SK-N-SH (cell line): ENCODE measurements around the gene TBC1D13. TPM values are rescaled to one million over a fixed set of nuclear protein-coding genes. Genes with fewer than 3 reads are reported as not detected.

Experiments
- CTCF ChIA-PET: fragments of 300-600, 350-600 bp; formaldehyde crosslinking; extraction: SDS; loops from one replicate; lab custom pipeline; 2021; lab: Yijun Ruan, JAX
- POLR2A ChIA-PET: fragments of 350-600 bp; sonication (Branson Sonifier 250); formaldehyde crosslinking; extraction: SDS; loops from one replicate; lab custom pipeline; 2020; ENCODE audit warnings: antibody characterized with exemption, inconsistent platforms; lab: Yijun Ruan, JAX
- DNase-seq: peaks from one replicate; pipeline ENCODE4 v3.0.0; 2012
- H2AFZ ChIP-seq: fragments of 200-600 bp; sonication (generic); 2 replicates; pipeline ENCODE4 v1.8.1; 2016; ENCODE audit warnings: antibody characterized with exemption, mild to moderate bottlenecking, low read depth
- H3F3A ChIP-seq: fragments of 200-600 bp; sonication (generic); replicated peaks from 2 replicates; pipeline ENCODE3; 2016; ENCODE audit warnings: antibody characterized with exemption, mild to moderate bottlenecking; ENCODE audit not compliant: insufficient read depth
- H3K27ac ChIP-seq, 2 experiments: fragments of 200-500 bp in 1 of 2; fragments of 200-600 bp in 1 of 2; sonication (Bioruptor generic) in 1 of 2; sonication (generic), shearing (Covaris generic) in 1 of 2; 2 replicates each; pipeline versions ENCODE4 v1.5.1 to v1.6.1; 2014 to 2016; ENCODE audit warnings: low read depth in 2 of 2, inconsistent platforms in 1 of 2, low read length in 1 of 2, mild to moderate bottlenecking in 1 of 2, mixed read lengths in 1 of 2
- H3K27me3 ChIP-seq: fragments of 200-600 bp; sonication (generic), shearing (Covaris generic); 2 replicates; pipeline ENCODE4 v1.6.1; 2016; ENCODE audit warnings: mixed run types; ENCODE audit not compliant: insufficient read depth
- H3K36me3 ChIP-seq, 2 experiments: fragments of 200-500 bp in 1 of 2; fragments of 200-600 bp in 1 of 2; sonication (Bioruptor generic) in 1 of 2; sonication (generic) in 1 of 2; replicated peaks in 1 of 2; 2 replicates each; pipeline versions ENCODE3 to v1.5.1; 2014 to 2016; ENCODE audit warnings: low read length in 1 of 2, mild to moderate bottlenecking in 1 of 2; ENCODE audit not compliant: insufficient read depth in 2 of 2, control insufficient read depth in 1 of 2
- H3K4me1 ChIP-seq, 2 experiments: fragments of 200-500 bp in 1 of 2; fragments of 200-600 bp in 1 of 2; sonication (Bioruptor generic) in 1 of 2; sonication (generic), shearing (Covaris generic) in 1 of 2; 2 replicates each; pipeline versions ENCODE4 v1.5.1 to v1.6.1; 2014 to 2016; ENCODE audit warnings: low read depth in 1 of 2, low read length in 1 of 2, mixed run types in 1 of 2; ENCODE audit not compliant: insufficient read depth in 2 of 2, control insufficient read depth in 1 of 2
- H3K4me2 ChIP-seq: fragments of 200-600 bp; sonication (generic), shearing (Covaris generic); 2 replicates; pipeline ENCODE4 v1.6.1; 2017; ENCODE audit warnings: mixed run types
- H3K4me3 ChIP-seq, 2 experiments: fragments of 200-500 bp in 1 of 2; fragments of 200-600 bp in 1 of 2; sonication (Bioruptor generic) in 1 of 2; sonication (generic), shearing (Covaris generic) in 1 of 2; 2 replicates each; pipeline versions ENCODE4 v1.5.1 to v1.8.1; 2014 to 2016; ENCODE audit warnings: low read depth in 2 of 2, inconsistent platforms in 1 of 2, low read length in 1 of 2, mild to moderate bottlenecking in 1 of 2, mixed read lengths in 1 of 2, moderate library complexity in 1 of 2
- H3K79me2 ChIP-seq: fragments of 200-600 bp; sonication (generic); 2 replicates; pipeline ENCODE4 v1.8.1; 2017; ENCODE audit warnings: mild to moderate bottlenecking; ENCODE audit not compliant: insufficient read depth
- H3K9ac ChIP-seq: fragments of 200-600 bp; sonication (generic); 2 replicates; pipeline ENCODE4 v1.6.1; 2017; ENCODE audit warnings: mixed run types
- H3K9me2 ChIP-seq: fragments of 200-600 bp; sonication (generic); 2 replicates; pipeline ENCODE4 v1.6.1; 2017; ENCODE audit warnings: mixed run types
- H3K9me3 ChIP-seq: fragments of 200-600 bp; sonication (generic); 2 replicates; pipeline ENCODE4 v1.6.1; 2017; ENCODE audit warnings: mixed run types, mild to moderate bottlenecking, moderate library complexity
- H4K20me1 ChIP-seq: fragments of 200-600 bp; sonication (generic); 2 replicates; pipeline ENCODE4 v1.6.1; 2017; ENCODE audit warnings: mild to moderate bottlenecking, mixed run types; ENCODE audit not compliant: insufficient read depth
- CTCF ChIP-seq: fragments of 200-600 bp; sonication (generic); IDR thresholded peaks from 2 replicates; pipeline ENCODE4 v1.6.1; 2017; ENCODE audit warnings: antibody characterized with exemption, mild to moderate bottlenecking, moderate library complexity
- ELF1 ChIP-seq: IDR thresholded peaks from 2 replicates; pipeline ENCODE4 v1.4.0; 2012
- EP300 ChIP-seq, 2 experiments: IDR thresholded peaks; 2 replicates each; pipeline versions ENCODE4 v1.4.0 to v1.6.1; 2012; ENCODE audit warnings: borderline replicate concordance in 1 of 2, low read depth in 1 of 2, low read length in 1 of 2
- EZH2phosphoT487 ChIP-seq: fragments of 200-600 bp; sonication (generic); IDR thresholded peaks from 2 replicates; pipeline ENCODE4 v1.6.1; 2017; ENCODE audit warnings: low read depth, mixed run types, mild to moderate bottlenecking, antibody characterized with exemption, moderate library complexity, borderline replicate concordance
- FOSL2 ChIP-seq: IDR thresholded peaks from 2 replicates; pipeline ENCODE4 v1.4.0; 2012; ENCODE audit warnings: low read depth, mild to moderate bottlenecking, moderate library complexity, borderline replicate concordance
- FOXM1 ChIP-seq: IDR thresholded peaks from 2 replicates; pipeline ENCODE4 v1.4.0; 2012; ENCODE audit warnings: low read depth, mild to moderate bottlenecking
- GABPA ChIP-seq: IDR thresholded peaks from 2 replicates; pipeline ENCODE4 v1.4.0; 2012; ENCODE audit warnings: low read depth, mild to moderate bottlenecking
- NFIC ChIP-seq: IDR thresholded peaks from 2 replicates; pipeline ENCODE4 v1.4.0; 2012; ENCODE audit warnings: borderline replicate concordance
- NRF1 ChIP-seq: IDR thresholded peaks from 2 replicates; pipeline ENCODE4 v1.6.1; 2012; ENCODE audit warnings: low read depth, mild to moderate bottlenecking, low read length
- POLR2AphosphoS5 ChIP-seq: IDR thresholded peaks from 2 replicates; pipeline ENCODE4 v1.6.1; 2012; ENCODE audit warnings: low read depth, low read length
- RCOR1 ChIP-seq: fragments of 150-350 bp; IDR thresholded peaks from 2 replicates; pipeline ENCODE4 v1.6.1; 2017; ENCODE audit warnings: antibody characterized with exemption, low read length
- RFX5 ChIP-seq: IDR thresholded peaks from 2 replicates; pipeline ENCODE4 v1.6.1; 2012; ENCODE audit warnings: mild to moderate bottlenecking, improper control_type of control experiment, low read length
- SIN3A ChIP-seq: IDR thresholded peaks from 2 replicates; pipeline ENCODE4 v1.6.1; 2012; ENCODE audit warnings: low read depth, mild to moderate bottlenecking, low read length, moderate library complexity, borderline replicate concordance
- TAF1 ChIP-seq: IDR thresholded peaks from 2 replicates; pipeline ENCODE4 v1.6.1; 2012; ENCODE audit warnings: low read depth, mild to moderate bottlenecking, low read length, moderate library complexity, borderline replicate concordance
- TCF12 ChIP-seq: IDR thresholded peaks from 2 replicates; pipeline ENCODE4 v1.4.0; 2012
- TEAD4 ChIP-seq: IDR thresholded peaks from 2 replicates; pipeline ENCODE4 v1.4.0; 2012; ENCODE audit warnings: mild to moderate bottlenecking, borderline replicate concordance; ENCODE audit not compliant: insufficient read depth
- WGBS: methylation state at CpG from one replicate; pipeline ENCODE4 v1.1.6; 2017; ENCODE audit warnings: low lambda C conversion rate; 5-methylcytosine and 5-hydroxymethylcytosine counted together
- polyA plus RNA-seq, 3 experiments: library from polyadenylated mRNA; depleted of rRNA; stranded (reverse); fragments of >200 nt; gene quantifications; 2 replicates each; pipeline ENCODE4 v1.2.3, GENCODE V29; 2012
- TF ChIP-seq, protein P1 (sequence below): fragments of 150-350 bp; IDR thresholded peaks from 2 replicates; pipeline ENCODE4 v1.6.1; 2016; ENCODE audit warnings: mild to moderate bottlenecking, low read depth, low read length
- TF ChIP-seq, protein P2 (sequence below): IDR thresholded peaks from 2 replicates; pipeline ENCODE4 v1.4.0; 2012; ENCODE audit warnings: low read depth
- TF ChIP-seq, protein P3 (sequence below): IDR thresholded peaks from 2 replicates; pipeline ENCODE4 v1.4.0; 2012; ENCODE audit warnings: low read depth, borderline replicate concordance
- TF ChIP-seq, protein P4 (sequence below): fragments of 150-350 bp; IDR thresholded peaks from 2 replicates; pipeline ENCODE4 v1.6.1; 2017; ENCODE audit warnings: antibody characterized with exemption, low read length, low read depth, borderline replicate concordance

TBC1D13 gene
- polyA plus RNA-seq, 1 of the 3 experiments (the other 2 are of a cell fraction) = 19.1 TPM

GRCh38 chr9:128781187-128782070, 5.6 kb upstream of the TBC1D13 start:
- no peaks in the 10 kb centered on the region for H3K9me3 ChIP-seq
- no peak for DNase-seq
- POLR2A ChIA-PET = no interaction called here
- 75% methylated on average over 7 of the region's 7 CpGs for WGBS
- no peaks in the 10 kb centered on the region for H3K9me2 ChIP-seq
- no peaks in the 10 kb centered on the region for H3K27me3 ChIP-seq
- no peaks in the 10 kb centered on the region for H3K4me1 ChIP-seq
- CTCF ChIA-PET = no interaction called here
- H3K4me2 ChIP-seq = no peak overlapping the region
- H3K27ac ChIP-seq = no peak overlapping the region
- H3K36me3 ChIP-seq = no peaks in the 10 kb centered on the region
- no peak overlapping the region for H2AFZ ChIP-seq
- 0 out of 2 replicates have a peak, but pooled peaks cover under 1% of the 10 kb centered on the region for H3K79me2 ChIP-seq
- H3F3A ChIP-seq = no peaks in the 10 kb centered on the region
- TF ChIP-seq RCOR1 (no peak), RFX5 (no peak), EP300 (IDR thresholded peaks at IDR 0.05; ENCODE audit: borderline replicate concordance in 1 of 2, low read depth in 1 of 2, low read length in 1 of 2) (no peak), EZH2phosphoT487 (no peak), GABPA (no peak), FOXM1 (no peak), TAF1 (no peak), FOSL2 (no peak), POLR2AphosphoS5 (no peak), TCF12 (no peak), ELF1 (no peak), TEAD4 (no peak), SIN3A (no peak), NFIC (no peak), CTCF (no peak), NRF1 (no peak)
- TF ChIP-seq, protein P1, sequence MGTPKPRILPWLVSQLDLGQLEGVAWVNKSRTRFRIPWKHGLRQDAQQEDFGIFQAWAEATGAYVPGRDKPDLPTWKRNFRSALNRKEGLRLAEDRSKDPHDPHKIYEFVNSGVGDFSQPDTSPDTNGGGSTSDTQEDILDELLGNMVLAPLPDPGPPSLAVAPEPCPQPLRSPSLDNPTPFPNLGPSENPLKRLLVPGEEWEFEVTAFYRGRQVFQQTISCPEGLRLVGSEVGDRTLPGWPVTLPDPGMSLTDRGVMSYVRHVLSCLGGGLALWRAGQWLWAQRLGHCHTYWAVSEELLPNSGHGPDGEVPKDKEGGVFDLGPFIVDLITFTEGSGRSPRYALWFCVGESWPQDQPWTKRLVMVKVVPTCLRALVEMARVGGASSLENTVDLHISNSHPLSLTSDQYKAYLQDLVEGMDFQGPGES = no peak
- TF ChIP-seq, protein P2, sequence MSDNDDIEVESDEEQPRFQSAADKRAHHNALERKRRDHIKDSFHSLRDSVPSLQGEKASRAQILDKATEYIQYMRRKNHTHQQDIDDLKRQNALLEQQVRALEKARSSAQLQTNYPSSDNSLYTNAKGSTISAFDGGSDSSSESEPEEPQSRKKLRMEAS = no peak
- TF ChIP-seq, protein P3, sequence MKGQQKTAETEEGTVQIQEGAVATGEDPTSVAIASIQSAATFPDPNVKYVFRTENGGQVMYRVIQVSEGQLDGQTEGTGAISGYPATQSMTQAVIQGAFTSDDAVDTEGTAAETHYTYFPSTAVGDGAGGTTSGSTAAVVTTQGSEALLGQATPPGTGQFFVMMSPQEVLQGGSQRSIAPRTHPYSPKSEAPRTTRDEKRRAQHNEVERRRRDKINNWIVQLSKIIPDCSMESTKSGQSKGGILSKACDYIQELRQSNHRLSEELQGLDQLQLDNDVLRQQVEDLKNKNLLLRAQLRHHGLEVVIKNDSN = no peak
- TF ChIP-seq, protein P4, sequence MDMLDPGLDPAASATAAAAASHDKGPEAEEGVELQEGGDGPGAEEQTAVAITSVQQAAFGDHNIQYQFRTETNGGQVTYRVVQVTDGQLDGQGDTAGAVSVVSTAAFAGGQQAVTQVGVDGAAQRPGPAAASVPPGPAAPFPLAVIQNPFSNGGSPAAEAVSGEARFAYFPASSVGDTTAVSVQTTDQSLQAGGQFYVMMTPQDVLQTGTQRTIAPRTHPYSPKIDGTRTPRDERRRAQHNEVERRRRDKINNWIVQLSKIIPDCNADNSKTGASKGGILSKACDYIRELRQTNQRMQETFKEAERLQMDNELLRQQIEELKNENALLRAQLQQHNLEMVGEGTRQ = no peak
- H3K4me3 ChIP-seq = no peak overlapping the region
- H4K20me1 ChIP-seq = no peaks in the 10 kb centered on the region
- H3K9ac ChIP-seq = no peak overlapping the region
